Retinal pigment epithelial cell (primary cell): ENCODE measurements around the gene TTC7B.

Experiments used
- DNase-seq: peaks from one replicate; pipeline ENCODE4 v3.0.0-alpha.2; 2010; ENCODE audit warnings: low read depth
- H3K4me3 ChIP-seq: 2 replicates; pipeline ENCODE4 v1.5.1; 2011; ENCODE audit warnings: mild to moderate bottlenecking, low read length, control low read depth, moderate library complexity
- TF ChIP-seq, protein P1 (sequence below): conservative IDR thresholded peaks from 2 replicates; pipeline ENCODE4 v1.5.1; 2011; ENCODE audit warnings: low read depth, low read length, control low read depth, inconsistent platforms

TTC7B gene

DNA sequence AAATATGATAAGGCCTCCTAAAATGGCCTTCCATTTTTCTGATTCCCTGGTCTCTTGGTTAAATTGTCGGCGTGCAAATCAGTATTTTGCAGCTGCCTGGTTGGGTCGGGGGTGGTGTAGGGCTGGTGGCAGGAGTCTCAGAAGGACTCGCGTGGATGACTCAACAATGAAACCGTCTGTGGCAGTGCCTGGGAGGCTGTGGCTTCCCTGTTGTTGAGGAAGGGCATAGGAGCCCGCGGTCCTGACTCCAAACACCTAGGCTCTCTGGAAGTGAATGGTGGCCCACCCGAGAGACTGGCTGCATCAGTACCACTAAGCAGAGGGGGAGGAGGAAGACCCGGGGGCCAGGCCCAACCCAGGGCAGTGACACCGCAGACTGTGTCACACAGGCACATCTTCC, 207.9 kb downstream of the TTC7B start:
- TF ChIP-seq, protein P1, sequence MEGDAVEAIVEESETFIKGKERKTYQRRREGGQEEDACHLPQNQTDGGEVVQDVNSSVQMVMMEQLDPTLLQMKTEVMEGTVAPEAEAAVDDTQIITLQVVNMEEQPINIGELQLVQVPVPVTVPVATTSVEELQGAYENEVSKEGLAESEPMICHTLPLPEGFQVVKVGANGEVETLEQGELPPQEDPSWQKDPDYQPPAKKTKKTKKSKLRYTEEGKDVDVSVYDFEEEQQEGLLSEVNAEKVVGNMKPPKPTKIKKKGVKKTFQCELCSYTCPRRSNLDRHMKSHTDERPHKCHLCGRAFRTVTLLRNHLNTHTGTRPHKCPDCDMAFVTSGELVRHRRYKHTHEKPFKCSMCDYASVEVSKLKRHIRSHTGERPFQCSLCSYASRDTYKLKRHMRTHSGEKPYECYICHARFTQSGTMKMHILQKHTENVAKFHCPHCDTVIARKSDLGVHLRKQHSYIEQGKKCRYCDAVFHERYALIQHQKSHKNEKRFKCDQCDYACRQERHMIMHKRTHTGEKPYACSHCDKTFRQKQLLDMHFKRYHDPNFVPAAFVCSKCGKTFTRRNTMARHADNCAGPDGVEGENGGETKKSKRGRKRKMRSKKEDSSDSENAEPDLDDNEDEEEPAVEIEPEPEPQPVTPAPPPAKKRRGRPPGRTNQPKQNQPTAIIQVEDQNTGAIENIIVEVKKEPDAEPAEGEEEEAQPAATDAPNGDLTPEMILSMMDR: no peak
- no peak for DNase-seq
- H3K4me3 ChIP-seq: no peak overlapping the region

DNA sequence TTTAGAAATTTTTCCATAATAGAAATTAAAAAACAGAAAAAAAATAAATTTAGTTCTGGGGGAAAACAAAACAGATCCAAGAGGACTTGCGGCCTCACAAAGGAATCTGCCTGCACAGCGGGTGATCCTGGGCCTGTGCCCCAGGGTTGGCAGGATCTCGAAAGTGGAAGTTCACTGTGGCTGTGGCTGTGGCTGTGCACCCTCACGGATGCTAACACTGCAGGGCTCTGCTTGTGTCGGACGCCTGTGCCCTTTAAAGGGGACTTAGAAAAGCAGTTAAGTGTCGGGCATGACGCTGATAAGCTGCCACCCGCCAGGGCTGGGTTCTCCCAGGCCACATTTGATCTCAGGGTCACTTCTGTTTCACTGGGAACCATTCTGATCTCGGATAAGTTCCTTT, 209.1 kb downstream of the TTC7B start:
- no peak overlapping the region for H3K4me3 ChIP-seq
- TF ChIP-seq, protein P1: no peak
- DNase-seq: no peak

DNA sequence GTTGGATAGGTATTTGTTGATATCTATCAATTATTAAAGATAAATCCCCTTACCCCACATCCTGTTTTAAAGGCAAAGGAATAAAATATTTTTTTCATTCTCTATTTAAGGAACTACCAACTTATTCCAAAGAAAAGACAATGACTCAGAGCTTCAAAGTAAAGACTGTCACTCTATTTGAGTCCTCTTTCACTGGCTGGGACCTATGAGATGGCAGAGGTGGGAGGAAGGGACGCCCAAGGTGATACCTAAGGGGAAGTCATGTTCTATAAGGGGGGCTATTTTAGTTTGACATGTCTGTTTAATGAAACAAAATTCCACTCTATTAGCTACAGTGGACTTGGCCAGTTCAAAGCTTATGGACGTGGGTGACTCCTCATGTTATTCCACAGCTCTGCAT, 209.8 kb downstream of the TTC7B start:
- no peak for DNase-seq
- TF ChIP-seq, protein P1: no peak
- no peak overlapping the region for H3K4me3 ChIP-seq

DNA sequence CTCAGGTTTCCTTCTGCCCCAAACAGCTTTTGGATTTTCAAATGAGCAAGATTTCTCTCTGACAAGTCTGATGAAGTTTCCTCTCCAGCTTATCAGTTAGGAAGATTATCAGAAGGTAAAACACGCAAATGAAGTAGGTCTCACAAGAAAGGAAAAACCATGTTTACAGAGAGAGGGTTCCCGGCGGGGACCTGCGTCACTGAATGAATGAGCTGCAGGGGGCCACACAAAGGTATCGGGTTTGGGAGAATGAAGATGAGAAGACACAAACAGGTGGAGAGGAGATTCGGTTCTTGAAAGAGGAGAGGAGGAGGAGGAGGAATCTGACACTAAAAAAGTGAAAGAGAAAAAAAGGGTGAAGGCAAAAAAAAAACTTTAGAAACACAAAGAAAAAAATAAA, 210.8 kb downstream of the TTC7B start:
- no peak for DNase-seq
- TF ChIP-seq, protein P1: no peak

DNA sequence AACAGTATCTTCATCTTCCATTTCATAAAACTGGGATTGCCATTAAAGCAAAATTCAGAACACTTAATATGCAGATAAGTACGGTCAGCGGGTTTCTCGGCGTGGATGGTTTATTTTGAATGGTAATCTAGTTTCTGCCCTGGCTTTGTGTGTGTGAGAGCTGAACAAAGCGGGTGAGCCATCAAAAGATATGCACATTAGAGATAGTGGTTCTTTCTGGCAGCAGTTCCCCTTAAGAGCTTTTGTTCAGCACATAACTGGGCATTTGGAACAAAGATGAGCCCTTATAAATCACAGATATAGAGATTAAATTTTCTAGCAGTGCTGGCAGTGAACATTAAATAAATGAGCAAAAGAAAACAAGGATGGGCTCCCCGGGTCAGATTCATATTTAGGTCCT, 211.9 kb downstream of the TTC7B start:
- DNase-seq: no peak
- TF ChIP-seq, protein P1: no peak
- H3K4me3 ChIP-seq: no peak overlapping the region

More for the DNA sequence above, 210.8 kb downstream of the TTC7B start:
- no peak overlapping the region for H3K4me3 ChIP-seq

DNA sequence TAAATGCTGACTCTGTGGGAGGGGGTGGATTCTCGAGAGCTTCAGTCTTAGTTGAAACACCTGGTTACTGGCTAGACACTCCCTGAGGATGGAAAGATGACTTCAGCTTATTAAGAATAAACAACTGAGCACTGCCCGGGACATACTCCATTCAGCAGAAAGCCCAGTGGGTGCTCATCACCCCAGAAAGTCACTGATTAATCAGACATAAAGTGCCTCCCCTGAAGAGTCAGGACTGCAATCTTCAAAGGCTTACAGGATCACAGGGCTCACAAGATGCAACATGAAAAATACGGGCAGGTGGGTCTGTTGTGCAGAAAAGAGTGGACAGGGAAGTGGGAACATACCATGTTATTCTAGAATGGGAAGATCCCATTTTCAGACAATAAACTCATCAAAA, 212.4 kb downstream of the TTC7B start:
- TF ChIP-seq, protein P1: no peak
- DNase-seq: no peak

DNA sequence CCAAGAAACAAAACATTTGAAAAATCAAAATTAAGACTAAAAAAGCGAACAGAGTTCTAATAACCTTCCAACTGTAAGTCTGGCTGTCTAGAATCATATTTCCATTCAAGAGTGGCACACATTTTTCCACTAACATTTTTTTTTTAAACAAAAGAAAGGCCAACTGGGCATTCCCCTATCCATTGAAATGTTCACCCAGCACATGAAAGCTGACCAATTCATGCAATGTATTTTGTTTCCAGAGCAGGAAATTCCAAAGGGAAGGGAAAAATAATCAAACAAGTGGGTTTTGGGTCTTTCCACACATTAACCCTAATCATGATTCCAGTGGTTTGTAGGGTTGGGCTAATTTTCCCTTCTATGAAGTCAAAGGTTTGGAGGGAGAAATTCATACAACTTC, 212.9 kb downstream of the TTC7B start:
- no peak overlapping the region for H3K4me3 ChIP-seq
- DNase-seq: no peak
- TF ChIP-seq, protein P1: no peak

More for the DNA sequence above, 212.4 kb downstream of the TTC7B start:
- no peak overlapping the region for H3K4me3 ChIP-seq
